Loucy (cell line): Measurements from ENCODE around the gene VWA7.

Experiments
- CTCF ChIP-seq: fragments of 200-600 bp; sonication (generic); conservative IDR thresholded peaks from 2 replicates; pipeline ENCODE4 v1.5.1; 2014; ENCODE audit warnings: mild to moderate bottlenecking, antibody characterized with exemption, low read length
- EZH2phosphoT487 ChIP-seq: fragments of 200-600 bp; IDR thresholded peaks from 2 replicates; pipeline ENCODE4 v1.6.1; 2018; ENCODE audit warnings: antibody characterized with exemption, mild to moderate bottlenecking, moderate library complexity, borderline replicate concordance

- TF ChIP-seq CTCF (no peak), EZH2phosphoT487 (no peak)
Measured at GRCh38 chr6:31765910-31766794, 11.0 kb downstream of the VWA7 start.
